CD4-positive, alpha-beta T cell treated with Interleukin-1 beta for 1 hour (primary cell): ENCODE data around the gene DAG1.
A peak's percentile ranks its signal among the peaks of the same experiment; 100 is the strongest.

ENCODE experiments used
- DNase-seq, 2 donors: peaks; one replicate each; pipeline ENCODE4 v3.0.0-alpha.2; 2020 to 2022

DAG1 gene

DNA sequence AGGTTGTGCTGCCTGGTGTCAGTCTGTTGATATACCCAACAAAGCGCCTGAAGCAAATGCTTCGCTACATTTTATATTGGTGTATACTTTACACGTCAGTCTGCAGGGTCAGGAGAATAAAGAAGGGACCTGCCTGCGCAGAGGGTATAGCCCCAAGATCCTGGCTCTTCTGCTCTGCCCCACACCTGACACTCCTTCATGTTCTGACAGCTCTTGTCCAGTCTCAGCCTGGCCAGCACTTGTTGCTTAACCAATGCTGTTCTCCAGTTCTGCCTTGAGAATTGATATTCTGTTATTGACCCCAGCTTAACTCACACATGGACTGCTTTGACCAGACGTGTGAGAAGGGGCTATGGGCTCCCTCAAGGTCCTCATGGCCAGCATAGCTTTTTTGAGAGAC is 48.4 kb downstream of the DAG1 start:
- no peak for DNase-seq

DNA sequence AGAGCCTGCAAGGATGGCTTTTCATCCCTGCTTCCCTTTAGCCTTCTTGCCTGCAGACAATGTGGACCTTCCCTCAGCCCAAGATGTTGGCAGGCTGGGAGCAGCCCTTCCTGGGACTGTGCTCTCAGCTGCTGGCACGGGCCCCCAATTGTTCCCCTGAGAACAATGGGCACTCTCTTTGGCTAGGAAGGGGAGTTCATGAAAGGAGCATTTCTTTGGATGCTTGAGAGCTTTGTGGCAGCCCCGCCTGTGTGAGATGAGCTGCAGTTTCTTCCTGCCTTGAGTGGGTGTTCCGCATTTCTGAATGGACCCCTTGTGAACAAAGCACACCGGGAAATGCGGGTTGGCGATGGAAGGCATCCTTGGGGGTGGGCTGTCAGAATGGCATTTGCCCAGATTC is 49.2 kb downstream of the DAG1 start:
- no peak for DNase-seq

DNA sequence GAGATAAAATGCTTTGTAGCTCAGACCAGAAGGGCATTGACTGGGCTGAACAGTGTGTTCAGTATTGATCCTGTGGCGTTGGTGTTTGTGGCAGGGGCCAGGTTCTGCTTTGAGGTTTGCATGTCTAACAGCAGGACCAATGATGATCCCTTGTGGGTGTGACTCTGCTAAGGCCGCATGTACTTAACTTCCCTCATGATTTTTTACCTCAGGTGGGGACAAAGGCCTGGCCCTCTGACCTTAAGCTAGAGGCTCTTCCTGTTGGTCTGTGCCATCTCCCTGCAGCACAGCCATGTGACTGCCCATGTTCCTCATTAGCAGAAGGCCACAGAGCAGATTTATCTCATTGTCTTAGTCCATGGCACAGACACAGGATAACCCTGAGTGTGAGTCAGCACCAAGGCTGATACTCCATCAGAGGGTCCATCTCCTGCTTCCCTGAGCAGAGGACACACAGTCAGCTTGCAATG is 49.9 kb downstream of the DAG1 start:
- DNase-seq, result no peak

DNA sequence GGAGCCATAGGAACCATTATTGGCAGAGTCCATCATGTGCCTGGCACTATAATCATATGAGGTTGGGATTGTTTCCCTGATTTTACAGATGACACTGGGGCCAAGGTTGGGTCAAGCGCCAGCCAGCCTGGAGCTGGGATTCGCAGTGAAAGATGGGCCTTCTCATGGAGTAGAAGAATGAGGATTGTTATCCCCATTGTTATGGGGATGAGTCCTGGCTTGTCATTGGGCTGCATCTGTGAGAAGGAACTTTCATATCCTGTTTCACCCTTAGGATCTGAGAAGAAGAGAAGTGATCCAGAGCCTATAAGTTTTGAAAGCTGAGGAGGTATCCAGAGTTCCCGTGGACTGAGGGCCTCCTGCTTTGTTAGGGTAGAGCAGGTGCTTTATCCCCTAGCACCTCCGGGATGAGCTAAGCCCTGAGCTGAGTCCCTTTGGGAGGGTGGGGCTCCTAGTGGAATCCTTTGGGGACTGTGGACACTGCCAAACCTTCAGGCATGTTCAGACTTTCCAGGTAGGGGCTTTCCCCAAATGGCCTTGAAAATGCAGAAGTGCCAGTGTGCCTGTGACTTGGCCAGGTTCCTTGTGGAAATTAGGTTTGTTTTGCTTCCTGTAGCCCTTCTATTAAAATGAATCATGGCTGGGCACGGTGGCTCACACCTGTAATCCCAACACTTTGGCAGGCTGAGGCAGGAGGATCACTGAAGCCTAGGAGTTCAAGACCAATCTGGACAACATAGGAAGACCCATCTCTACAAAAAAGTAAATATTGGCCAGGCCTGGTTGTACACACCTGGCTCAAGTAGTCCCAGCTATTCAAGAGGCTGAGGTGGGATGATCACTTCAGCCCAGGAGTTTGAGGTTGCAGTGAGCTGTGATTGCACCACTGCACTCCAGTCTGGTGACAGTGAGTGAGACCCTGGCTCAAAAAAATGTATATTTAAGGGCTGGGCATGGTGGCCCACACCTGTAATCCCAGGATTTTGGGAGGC is 54.0 kb downstream of the DAG1 start:
- no peak for DNase-seq

DNA sequence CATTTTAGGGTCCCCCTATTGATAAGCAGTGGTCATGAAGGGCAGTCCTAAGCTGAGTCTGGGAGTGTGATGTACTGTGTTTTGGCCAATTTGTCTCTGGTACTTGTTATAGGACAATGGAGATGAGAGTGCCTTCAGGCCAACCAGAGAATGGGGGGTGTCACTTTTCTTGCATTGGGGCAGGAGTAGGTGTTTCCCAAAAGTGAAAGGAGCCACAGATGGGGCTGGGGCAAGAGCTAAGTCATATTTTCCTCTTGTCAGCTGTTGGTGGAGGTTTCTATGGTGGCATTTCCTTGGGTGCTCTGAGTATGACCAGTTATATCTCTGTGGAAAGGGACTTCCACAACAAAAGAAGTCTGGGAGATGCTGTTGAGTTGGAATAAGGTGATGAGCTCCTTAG is 59.5 kb downstream of the DAG1 start:
- no peak for DNase-seq

DNA sequence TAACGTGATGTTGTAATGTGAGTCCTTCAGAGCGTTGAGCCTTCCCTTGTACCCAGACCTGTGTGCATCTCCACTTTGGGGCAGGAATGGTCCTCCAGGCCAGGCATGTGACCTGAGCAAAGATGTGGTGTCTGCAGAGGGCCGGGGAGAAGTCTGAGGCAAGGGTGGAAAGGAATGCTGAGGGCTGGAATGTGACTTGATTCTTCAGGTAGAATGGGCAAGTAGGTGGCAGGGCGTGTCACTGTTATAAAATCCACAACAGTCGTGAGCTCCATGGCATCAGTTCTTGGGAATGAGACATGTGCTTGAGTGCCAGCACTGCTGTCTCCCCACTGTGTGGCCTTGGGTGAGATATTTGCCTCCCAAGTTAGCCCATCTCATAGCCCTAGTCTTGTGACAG is 60.2 kb downstream of the DAG1 start:
- DNase-seq, result no peak

DNA sequence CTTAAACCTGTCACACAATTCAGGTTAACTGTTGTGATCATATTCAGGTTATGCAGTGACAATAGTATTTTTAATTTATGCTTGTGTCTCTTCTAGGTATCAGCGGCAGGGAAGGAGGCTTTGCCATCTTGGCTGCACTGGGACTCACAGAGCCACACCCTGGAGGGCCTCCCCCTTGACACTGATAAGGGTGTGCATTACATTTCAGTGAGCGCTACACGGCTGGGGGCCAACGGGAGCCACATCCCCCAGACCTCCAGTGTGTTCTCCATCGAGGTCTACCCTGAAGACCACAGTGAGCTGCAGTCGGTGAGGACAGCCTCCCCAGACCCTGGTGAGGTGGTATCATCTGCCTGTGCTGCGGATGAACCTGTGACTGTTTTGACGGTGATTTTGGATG is 60.6 kb downstream of the DAG1 start:
- no peak for DNase-seq

DNA sequence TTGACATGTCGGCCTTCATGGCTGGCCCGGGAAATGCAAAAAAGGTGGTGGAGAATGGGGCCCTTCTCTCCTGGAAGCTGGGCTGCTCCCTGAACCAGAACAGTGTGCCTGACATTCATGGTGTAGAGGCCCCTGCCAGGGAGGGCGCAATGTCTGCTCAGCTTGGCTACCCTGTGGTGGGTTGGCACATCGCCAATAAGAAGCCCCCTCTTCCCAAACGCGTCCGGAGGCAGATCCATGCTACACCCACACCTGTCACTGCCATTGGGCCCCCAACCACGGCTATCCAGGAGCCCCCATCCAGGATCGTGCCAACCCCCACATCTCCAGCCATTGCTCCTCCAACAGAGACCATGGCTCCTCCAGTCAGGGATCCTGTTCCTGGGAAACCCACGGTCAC is 61.2 kb downstream of the DAG1 start:
- DNase-seq, result no peak

DNA sequence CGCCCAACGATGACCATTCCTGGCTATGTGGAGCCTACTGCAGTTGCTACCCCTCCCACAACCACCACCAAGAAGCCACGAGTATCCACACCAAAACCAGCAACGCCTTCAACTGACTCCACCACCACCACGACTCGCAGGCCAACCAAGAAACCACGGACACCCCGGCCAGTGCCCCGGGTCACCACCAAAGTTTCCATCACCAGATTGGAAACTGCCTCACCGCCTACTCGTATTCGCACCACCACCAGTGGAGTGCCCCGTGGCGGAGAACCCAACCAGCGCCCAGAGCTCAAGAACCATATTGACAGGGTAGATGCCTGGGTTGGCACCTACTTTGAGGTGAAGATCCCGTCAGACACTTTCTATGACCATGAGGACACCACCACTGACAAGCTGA is 61.6 kb downstream of the DAG1 start:
- no peak for DNase-seq

DNA sequence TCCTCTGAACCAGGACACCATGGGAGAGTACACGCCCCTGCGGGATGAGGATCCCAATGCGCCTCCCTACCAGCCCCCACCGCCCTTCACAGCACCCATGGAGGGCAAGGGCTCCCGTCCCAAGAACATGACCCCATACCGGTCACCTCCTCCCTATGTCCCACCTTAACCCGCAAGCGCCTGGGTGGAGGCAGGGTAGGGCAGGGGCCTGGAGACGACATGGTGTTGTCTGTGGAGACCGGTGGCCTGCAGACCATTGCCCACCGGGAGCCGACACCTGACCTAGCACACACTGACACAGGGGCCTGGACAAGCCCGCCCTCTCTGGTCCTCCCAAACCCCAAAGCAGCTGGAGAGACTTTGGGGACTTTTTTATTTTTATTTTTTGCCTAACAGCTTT is 63.0 kb downstream of the DAG1 start:
- DNase-seq, result no peak

DNA sequence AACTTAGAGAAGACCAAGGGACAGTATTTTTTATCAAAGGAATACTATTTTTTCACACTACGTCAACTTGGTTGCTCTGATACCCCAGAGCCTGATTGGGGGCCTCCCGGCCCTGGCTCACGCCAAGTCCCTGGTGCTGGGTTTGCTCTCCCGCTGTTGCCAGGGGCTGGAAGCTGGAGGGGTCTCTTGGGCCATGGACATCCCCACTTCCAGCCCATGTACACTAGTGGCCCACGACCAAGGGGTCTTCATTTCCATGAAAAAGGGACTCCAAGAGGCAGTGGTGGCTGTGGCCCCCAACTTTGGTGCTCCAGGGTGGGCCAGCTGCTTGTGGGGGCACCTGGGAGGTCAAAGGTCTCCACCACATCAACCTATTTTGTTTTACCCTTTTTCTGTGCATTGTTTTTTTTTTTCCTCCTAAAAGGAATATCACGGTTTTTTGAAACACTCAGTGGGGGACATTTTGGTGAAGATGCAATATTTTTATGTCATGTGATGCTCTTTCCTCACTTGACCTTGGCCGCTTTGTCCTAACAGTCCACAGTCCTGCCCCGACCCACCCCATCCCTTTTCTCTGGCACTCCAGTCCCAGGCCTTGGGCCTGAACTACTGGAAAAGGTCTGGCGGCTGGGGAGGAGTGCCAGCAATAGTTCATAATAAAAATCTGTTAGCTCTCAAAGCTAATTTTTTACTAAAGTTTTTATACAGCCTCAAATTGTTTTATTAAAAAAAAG is 63.9 kb downstream of the DAG1 start:
- DNase-seq, result no peak

DNA sequence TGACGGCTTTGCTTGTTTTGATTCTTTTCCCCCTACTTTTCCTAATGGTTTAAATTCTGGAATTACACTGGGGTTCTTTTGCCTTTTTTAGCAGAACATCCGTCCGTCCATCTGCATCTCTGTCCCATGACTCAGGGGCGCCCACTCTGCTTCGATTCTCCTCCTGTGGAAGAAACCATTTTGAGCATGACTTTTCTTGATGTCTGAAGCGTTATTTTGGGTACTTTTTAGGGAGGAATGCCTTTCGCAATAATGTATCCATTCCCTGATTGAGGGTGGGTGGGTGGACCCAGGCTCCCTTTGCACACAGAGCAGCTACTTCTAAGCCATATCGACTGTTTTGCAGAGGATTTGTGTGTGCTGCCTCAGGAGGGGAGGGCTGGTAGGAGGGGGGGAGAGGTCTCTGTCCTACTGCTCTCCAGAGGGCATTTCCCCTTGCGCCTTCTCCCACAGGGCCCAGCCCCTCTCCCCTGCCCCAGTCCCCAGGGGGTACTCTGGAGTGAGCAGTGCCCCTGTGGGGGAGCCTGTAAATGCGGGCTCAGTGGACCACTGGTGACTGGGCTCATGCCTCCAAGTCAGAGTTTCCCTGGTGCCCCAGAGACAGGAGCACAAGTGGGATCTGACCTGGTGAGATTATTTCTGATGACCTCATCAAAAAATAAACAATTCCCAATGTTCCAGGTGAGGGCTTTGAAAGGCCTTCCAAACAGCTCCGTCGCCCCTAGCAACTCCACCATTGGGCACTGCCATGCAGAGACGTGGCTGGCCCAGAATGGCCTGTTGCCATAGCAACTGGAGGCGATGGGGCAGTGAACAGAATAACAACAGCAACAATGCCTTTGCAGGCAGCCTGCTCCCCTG is 64.7 kb downstream of the DAG1 start:
- DNase-seq, result no peak

DNA sequence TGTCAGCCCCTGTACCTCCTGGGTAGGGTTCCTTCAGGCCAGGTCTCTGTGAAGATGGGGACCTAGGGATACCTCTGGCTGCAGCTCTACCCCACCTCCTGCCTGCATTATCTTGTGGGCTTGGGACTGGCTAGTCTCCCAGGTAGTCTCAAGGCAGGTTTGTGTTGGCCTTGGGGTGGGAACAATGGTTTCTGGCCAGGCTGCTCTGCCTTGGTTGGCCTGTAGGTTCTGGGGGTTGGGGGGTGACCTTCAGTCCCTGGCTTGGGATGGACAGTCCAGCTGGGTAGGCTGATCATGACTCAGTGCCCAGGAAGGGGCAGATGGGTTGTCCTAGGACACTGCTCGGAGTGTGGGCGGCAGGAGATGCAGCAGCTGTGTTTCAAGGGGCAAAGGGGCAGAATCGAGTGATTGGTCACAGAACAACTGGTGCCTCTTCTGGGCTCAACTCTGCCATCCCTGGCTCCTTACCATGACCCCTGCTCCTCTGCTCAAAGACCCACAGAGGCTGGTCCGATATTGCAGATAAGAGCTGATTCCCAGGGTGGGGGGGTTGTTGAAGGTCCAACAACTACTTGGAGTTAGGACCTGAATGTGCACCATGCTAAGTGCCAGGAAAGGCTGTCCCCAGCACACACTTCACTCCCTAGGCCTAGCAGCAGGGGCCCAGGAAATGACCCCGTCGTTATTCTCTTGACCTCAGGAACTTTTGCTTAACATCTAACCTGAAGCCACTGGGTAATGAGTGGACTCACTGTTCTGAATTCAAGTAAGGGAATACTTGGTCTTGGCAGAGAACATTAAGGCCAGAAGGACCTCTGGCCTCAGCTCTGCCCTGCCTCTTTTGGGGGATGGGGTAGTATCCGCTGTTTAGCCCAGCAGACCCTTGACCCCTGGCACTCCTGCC is 66.2 kb downstream of the DAG1 start:
- no peak for DNase-seq

DNA sequence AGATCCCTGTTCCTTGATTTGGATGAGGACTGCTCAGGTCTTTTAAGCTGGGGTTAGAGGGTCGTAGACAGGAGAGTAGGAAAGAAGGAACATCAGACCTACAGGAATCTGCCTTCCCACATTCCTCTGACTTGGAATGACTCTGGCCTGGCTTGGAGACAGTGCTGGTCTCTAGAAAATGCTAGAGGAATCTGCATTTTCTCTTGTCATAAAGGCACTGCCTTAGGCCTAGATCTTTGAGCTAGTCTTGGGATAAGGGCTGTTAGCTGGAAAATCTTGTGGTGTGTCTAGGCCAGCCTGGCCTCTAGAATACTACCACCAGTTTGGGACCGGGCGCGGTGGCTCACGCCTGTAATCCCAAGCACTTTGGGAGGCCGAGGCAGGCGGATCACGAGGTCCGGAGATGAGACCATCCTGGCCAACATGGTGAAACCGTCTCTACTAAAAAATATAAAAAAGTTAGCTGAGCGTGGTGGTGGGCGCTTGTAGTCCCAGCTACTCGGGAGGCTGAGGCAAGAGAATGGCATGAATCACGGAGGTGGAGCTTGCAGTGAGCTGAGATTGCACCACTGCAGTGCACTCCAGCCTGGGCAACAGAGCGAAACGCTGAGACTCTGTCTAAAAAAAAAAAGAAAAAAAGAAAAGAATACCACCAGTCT is 66.9 kb downstream of the DAG1 start:
- no peak for DNase-seq

DNA sequence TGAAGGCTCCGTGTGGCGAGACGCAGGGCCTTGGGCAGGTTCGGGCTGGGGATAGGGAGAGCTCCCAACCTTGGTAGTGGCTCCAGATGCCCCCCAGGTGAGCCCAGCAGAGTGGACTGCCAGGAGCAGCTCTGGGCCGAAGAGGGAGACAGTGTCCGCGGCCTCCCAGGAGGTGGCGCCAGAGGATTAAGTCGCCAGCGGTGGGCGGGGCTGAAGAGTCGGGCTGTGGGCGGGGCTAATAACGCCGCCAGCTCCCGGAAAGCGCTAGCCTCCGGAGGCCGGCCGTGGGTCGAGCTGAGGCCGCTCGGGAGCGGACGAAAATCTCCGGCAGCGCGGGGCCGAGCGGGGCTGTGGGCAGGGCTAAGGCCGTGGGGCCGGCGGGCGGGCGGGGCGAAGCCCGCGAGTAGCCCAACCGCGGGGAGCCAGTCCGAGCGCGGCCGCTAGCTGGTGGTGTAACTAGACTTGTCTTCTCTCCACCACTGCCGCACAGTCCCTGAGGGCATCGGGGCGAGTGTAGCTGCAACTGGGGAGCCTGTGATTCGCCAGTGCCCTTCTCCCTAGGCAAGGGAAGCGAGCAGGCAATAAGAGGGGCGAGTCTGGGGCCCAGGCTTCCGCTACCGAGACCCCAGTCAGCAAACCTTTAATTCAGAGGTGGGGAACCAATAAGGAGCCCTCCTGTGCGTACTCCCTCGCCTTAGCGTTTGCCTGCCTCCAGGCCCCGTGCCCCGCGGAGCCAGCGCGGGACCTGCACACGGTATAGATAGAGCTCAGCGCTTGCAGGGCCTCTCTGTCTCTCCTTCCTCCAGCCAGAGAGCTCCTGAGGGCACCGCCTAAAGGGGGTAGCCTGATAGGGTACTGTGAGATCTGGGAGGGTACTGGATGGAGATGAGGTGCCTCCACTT is 69.8 kb downstream of the DAG1 start:
- DNase-seq, result peak; percentile 88 to 91

DNA sequence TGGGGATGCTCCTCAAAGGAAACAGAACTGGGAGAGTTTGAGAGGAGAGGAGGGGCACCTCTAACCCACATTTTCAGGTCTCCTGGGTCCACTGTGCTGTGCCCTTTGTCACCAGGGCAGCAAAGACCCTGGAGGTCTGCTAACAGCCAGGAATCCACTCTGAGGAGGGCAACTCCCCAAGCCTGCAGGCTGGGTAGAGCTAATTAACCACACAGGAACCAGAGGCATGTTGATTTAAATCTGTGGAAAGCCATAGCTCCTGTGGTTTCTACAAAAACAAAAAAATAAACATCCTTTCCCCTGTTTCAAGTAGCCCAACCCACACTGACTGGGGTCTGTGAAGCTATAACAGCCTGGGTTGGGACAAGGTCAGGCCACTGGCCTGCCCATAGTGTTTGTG is 82.0 kb downstream of the DAG1 start:
- DNase-seq, result no peak

DNA sequence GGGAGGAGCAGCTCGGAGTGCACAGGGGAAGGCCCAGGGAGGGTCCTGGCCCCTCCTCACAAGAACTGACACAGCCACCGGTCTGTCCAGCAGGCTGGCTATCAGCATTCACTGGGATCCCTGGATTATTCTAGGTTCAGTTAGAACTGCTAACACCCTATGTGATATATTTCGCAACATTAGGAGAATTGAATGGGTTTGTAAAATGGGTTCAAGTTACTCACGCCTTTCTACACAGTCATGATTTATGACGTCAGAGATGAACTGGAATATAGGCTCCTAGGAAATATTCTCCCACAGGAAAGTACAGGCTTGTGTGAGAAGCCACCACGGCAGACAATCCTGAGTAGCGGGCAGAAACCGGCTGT is 83.2 kb downstream of the DAG1 start:
- no peak for DNase-seq

DNA sequence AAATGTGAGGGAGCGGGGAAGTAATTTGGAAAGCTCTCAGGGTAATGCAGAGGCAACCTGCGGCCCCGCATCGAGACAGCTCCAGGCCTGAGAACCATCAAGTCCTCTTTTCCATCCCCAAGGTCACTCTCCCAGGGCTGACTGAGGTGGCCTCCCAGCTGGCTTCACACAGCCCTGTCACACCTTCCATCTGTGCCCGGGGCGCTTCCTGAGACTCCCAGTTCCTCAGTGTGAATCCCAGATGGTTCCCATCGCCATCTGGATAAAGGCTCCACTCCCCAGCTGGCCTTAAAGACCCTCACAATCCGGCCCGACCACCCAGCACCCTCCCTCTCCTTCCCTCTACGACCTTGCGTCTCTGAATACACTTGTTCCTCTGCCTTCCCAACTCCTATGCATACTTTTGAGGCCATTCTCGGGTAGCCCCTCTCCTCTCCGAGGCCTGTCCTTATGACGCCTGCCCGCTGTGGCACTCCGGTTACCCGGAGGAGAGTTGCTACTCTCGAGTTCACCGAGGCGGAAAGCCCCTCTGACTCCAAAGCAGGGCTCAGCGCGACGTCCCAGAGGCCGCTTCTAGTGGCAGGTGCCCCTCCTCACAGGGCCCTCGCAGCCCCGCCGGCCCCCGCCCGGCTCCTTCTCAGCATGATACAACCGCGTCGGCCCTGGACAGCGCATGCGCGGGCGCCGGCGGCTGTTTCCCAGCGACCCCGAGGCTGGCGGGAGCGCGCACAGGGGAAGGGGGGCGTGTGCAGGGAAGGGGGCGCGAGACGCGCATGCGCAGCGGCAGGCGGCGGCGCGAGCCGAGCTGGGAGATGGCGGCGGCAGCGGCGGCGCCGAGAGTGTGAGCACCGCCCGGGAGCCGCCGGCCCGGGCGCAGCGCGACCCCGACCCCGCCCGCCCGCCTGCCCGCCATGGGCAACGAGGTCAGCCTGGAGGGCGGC is 83.9 kb downstream of the DAG1 start, which contains the start of gene BSN:
Gene BSN, plus strand, starts transcription at position 786 of the 941 bp plus-strand sequence. Its CDS starts 126 bp downstream, at position 912.
- DNase-seq, result peak; percentile 88 to 90
